HG02943 (cell line): ENCODE measurements around the gene KRTAP10-3.
"Not testable (repeated sequence)": the region's sequence is repeated elsewhere in the genome, so short reads cannot be mapped to it uniquely, and the experiment has no call there.

Source experiments
- ATAC-seq: cut with Tn5 transposase; IDR thresholded peaks from one replicate; pipeline ENCODE4 v1.9.1; 2021; ENCODE audit warnings: mild to moderate bottlenecking, low read depth, moderate library complexity; ENCODE audit not compliant: unreplicated experiment

KRTAP10-3 gene

DNA sequence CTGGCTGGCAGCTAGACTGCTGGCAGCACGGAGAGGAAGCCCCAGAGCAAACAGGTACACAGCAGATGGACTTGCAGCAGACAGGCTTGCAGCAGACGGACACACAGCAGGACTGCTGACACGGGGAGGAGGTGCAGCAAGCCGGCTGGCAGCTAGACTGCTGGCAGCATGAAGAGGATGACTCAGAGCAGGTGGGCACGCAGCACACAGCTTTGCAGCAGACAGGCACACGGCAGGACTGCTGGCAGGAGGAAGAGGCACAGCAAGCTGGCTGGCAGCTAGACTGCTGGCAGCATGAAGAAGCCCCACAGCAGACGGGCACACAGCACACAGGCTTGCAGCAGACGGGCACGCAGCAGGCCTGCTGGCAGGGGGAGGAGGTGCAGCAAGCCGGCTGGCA lies 7.8 kb downstream of the KRTAP10-3 start:
- ATAC-seq: no peak

- ATAC-seq: not testable (repeated sequence)
Observed at GRCh38 chr21:44550285-44550684, 8.3 kb downstream of the KRTAP10-3 start.

GRCh38 chr21:44549525-44550211 lies 8.9 kb downstream of the KRTAP10-3 start:
- ATAC-seq: no peak

GRCh38 chr21:44548922-44549321 lies 9.7 kb downstream of the KRTAP10-3 start:
- no peak for ATAC-seq

DNA sequence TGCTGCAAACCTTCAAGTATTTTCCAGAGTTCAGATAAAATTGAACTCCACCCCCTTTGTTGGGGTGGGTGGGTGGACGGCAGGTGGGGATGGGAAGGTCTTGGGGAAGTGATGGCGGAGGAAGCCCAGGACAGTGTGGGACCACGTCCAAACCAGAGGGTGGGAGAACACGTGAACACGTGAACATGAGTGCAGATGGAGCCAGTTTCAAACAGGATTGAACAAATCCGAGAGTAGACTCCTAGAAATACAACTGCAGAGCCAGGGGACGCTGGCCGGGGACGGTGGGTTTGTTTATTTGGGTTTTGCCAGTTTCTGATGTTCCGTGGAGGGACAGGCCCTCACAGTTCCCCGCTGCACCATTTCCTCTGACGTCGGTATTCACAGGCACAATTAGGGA lies 10.2 kb downstream of the KRTAP10-3 start:
- no peak for ATAC-seq

- no peak for ATAC-seq
Observed at GRCh38 chr21:44547656-44548331, 10.8 kb downstream of the KRTAP10-3 start.

- ATAC-seq: no peak
Observed at GRCh38 chr21:44544566-44544965, 14.0 kb downstream of the KRTAP10-3 start.

- no peak for ATAC-seq
Observed at GRCh38 chr21:44542716-44543115, 15.9 kb downstream of the KRTAP10-3 start.

DNA sequence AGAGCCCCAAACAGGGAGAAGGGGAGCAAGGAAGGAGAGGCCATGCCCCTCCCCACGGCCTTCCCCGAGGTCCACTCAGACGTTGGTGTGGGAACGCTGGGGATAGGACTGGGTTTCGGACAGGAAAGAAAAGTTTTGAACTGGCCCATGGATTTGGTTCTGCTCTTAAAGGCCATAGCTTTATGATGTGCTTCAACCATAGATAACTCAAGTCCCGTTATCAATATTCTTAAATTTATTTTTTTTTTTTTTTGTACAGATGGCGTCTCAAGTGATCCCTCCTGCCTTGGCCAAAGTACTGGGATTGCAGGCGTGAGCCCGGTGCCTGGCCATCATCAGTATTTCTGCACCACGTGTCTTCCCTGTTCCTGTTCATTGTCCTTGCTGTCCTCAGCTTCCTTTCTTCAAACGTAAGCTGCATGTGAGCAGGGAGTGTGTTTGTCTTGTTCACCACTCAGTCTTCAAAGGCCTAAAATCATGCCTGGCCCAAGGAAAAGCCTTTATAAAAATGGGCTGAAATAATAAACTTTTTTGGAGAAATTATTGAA lies 17.8 kb downstream of the KRTAP10-3 start:
- no peak for ATAC-seq

GRCh38 chr21:44539991-44540666 lies 18.5 kb downstream of the KRTAP10-3 start, which contains the start of gene KRTAP10-1:
Gene KRTAP10-1 (minus strand): TSS chr21:44540195. CDS start chr21:44540150, 45 bp downstream.
- ATAC-seq: no peak

GRCh38 chr21:44539046-44539445 lies 19.5 kb downstream of the KRTAP10-3 start:
- no peak for ATAC-seq

GRCh38 chr21:44537930-44538911 lies 20.4 kb downstream of the KRTAP10-3 start:
- no peak for ATAC-seq

DNA sequence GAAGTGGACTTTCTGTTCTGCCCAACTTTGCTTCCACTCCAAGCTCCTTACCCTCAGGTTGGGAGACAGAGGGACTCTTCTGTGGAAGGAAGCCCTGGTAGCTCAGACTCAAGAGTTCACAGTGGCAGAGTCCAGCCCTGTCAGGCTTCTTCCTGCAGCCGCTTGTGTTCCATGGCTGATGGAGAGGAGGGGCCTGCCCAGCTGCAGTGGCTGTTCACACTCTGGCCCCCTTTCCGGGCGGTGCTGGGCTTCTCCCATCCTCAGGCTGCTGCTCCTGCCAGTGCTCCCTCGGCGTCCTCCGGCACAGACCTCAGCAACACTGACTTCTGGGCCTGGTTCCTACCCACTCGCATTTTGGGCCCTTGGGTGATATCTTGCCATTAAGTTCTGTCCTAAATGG lies 22.6 kb downstream of the KRTAP10-3 start:
- no peak for ATAC-seq

DNA sequence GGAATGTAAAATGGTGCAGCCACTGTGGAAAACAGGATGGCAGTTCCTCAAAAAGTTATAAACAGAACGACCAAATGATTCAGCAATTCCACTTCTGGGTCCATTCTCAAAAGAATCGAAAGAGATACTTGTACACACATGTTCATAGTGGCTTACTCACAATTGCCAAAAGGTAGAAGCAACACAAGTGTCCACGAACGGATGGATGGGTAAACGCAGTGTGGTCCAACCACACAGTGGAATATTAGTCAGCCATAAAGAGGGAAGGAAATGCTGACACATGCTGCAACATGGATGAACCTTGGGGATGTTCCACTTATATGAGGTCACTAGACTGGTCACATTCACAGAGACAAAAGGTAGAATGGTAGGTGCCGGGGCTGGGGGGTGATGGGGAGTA lies 23.9 kb downstream of the KRTAP10-3 start:
- no peak for ATAC-seq

- ATAC-seq: no peak
Observed at GRCh38 chr21:44533891-44534627, 24.5 kb downstream of the KRTAP10-3 start.

DNA sequence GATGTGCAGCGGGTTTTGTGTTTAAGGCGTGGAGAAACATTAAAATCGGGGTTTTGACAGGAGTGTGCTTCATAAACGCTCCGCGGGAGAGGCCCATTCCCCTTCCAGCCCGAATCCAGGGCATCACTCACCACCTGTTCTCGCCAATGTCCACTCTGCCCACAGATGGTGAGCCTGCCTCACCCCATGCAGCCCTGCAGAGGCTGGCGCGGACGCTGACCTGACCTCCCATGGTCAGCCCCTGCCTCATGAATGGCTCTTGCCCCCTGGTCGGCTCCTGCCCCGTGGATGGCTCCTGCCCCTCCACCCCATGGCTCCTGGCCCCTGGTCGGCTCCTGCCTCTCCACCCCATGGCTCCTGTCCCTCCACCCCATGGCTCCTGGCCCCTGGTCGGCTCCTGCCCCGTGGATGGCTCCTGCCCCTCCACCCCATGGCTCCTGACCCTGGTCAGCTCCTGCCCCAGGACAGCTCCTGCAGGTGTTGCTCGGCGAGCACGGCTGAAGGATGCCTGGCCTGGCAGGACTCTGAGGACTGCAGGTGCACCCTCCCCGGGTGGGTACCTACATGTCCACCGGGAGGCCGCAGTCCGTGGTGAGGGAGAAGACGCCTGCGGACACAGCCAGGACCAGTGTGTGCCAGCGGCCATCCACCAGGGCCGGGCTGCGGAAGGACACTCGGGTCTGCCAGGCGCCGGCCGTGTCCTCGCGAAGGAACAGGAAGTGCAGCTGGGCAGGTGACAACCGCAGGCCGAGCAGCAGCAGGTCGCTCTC lies 25.3 kb downstream of the KRTAP10-3 start:
- no peak for ATAC-seq

GRCh38 chr21:44532712-44533111 lies 25.9 kb downstream of the KRTAP10-3 start:
- ATAC-seq: no peak
